Measurements from ENCODE around the gene AFAP1.

The AFAP1 gene

DNA sequence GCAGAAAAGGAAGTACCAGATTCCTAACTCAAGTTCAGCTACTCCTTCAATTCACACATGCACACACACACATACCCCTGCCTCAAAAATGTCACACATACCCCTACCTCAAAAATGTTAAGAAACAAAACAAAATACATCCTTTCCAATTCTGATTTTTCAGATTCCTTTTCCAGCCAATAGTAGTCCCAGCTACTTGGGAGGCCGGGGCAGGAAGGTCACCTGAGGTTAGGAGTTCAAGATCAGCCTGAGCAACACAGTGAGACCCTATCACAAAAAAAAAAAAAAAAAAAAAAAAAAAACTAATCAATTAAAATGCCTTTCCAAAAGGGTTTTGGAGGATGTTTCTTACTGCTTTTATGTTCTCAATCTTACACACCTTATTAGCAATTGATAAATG is 138.0 kb downstream of the AFAP1 start:
- DNase-seq = no peak

DNA sequence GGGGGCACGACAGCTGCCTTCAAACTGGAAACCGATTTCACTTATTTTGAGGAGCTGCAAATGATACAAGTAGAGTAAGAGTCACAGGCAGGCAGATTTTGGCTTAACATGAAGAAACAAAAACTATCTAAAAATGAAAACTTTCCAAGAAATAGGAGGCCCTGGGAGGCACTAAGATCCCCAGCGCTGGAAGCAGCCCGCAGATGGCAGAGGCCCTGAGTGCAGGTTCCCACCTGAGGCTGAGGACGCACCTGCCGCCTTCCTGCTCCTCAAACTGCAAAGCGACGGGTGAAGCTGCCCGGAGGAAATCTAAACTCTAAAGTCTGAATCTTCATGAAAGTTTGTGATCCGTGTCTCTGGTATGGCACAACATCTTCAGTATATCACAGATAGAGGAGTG is 138.7 kb downstream of the AFAP1 start:
- no peak for DNase-seq

DNA sequence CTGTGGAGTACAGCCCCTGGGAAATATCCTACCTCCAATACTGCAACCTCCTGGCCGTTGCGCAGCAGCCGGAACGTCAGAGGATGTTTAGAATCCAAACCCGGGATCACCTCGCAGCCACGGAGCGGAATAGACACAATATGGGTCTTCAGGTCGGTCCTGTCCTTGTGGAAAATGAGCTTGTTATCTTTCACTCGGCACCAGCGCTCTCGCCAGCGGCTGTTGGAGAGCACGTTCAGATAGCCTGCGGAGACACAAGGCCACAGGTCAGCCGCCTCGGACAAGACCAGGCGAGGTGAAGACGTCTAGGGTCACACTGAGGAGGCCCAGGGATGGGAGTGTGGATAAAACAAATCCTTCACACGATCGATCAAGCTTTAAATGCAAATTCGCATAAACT is 139.3 kb downstream of the AFAP1 start:
- DNase-seq = no peak

DNA sequence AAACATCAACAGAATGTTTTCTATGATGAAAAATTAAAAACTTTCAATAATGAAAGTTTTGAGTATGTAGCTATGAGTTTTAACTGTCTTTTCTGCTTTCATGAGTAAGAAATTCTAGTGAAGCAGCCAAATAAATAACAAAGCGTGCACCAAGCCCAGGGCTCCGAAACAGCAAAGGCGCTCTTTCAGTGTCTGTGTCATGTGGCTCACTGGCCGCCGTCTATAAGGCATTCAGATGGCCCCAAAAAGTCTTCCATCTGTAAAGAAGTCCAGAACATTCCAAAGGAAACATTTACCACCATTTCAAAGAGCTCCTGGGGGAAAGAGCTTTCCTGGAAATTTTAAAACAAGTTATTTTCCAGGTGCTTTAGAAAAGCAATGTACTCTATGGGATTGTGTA is 139.9 kb downstream of the AFAP1 start:
- DNase-seq = no peak

DNA sequence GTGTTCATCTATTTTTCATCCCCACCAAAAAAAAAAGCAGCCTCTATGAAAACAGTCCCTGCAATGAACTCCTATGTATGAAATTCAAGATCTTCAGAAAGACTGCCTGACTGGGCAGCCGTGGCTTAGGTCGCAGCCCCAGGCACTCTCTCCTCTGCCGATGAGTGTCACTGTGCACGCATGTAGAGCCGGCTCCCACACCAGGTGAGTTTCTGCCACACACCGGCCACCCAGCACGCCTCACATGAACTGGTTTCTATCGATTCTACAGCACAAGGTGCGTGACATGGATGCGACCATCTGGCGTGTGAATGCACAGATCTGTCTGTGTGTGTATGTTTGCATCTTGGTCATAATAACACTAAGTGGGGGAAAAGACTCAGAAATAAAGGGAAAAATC is 140.4 kb downstream of the AFAP1 start:
- DNase-seq = no peak

DNA sequence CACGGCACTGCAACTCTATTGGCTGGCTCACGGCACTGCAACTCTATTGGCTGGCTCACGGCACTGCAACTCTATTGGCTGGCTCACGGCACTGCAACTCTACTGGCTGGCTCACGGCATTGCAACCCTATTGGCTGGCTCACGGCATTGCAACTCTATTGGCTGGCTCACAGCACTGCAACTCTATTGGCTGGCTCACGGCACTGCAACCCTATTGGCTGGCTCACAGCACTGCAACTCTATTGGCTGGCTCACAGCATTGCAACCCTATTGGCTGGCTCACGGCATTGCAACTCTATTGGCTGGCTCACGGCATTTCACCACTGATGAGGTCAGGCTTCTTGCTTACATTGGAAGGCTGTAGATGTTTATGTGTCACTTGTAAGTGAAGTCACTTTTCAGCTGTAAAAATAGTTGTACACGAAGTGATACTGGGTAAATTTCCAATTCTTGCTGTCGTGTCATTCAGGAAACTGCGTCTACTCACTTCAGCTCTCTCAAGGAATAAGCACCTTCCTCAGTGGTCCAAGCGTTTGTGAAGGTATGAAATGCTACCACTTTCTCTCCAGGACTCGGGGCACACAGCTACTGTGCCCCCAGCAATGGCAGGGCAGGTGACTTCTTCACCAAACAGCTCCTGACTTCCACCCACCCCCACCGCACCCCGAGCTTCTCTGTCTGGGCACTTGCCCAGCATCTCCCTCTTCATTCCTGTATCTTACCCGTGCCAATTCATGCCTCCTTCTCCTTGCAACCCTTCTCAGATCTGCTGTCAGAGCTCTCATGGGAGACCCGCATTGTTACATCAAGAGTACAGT is 141.3 kb downstream of the AFAP1 start:
- no peak for DNase-seq

DNA sequence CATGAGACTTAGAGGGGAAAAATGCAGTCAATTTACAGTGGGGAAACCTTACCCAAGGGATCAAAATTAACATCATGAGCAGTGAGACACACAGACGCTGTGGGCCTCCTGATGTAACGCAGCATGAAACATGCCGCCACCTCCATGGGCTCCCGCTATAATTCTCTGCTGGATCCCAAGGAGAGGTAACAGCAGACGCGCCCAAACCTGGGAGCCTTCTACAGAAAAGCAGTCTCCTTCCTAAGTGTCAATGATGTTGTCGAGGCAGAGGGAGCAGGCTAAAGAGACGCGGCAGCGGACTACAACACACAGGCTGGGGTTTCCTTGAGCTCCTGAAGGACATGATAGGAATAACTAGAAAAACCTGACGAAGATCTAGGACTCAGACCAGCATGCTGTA is 142.3 kb downstream of the AFAP1 start:
- no peak for DNase-seq

DNA sequence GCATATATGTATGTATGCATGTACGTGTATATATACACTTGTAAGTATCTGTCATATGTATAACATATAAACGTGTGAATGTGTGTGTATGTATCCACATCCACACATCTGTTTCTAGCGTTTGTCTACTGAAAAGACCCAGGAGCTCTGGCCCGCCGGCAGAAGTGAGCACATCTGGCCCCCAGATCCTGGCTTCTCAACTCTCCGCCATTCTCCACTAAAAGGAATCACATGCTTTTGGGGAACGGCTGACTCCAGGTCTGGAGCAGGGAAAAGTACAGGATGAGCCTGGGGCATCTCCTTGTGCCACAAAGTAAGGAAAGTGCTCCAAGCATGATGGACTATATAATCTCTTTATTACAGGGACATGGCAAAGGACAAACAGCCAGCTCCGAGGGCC is 143.7 kb downstream of the AFAP1 start:
- DNase-seq = no peak

DNA sequence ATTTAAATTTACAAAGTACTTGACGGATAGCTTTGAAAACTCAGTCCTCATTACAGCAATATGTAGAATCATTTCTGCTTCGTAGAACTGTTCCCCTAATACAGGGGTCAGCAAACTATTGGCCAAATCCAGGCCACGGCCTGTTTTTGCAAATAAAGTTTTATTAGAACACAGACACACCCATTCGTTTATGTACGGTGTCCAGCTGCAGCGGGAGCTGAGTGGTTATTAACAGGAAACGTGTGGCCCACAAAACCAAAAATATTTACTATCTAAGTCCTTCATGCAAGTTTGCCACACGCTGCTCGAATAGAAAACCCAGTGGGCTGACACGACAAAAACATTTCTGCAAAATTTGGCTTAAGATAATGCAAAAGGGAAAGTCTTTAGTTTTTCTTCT is 146.5 kb downstream of the AFAP1 start:
- DNase-seq = peak; percentile 51

DNA sequence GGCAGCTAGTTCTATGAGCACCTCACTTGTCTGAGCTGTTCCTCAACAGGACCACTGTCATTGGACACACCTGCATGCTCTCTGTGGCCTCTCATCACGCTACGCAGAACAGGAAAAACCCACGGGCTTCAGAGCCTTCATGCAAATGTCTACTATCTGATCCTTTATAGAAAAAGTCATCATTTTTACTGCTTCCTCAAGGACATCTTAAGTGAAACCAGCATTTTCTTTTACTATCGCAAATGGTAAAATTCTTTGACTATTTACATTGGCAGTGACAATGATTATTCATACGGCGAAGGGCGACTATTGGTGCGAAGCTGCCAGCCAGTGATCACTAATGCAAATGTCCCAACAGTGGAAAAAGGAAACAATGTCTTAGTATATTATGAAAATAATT is 147.0 kb downstream of the AFAP1 start:
- DNase-seq = no peak

DNA sequence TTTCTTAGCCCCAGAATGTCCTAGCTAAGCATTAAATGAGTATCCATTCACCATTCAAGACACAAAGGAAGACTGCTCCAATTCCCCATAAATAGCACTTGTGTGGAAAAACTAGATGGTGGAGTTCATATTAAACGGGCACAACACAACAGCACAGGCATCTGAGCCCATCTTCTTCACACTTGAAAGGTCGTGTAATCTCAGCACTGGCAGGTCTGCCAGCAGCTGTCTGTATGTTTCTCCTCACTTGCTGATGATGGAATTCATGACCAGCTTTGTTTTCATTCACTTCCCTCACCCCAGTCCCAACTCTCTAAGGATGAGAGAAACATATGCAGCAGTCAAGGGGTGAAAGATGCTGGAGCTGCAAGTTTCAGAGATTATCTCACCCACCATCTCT is 148.7 kb downstream of the AFAP1 start:
- no peak for DNase-seq

DNA sequence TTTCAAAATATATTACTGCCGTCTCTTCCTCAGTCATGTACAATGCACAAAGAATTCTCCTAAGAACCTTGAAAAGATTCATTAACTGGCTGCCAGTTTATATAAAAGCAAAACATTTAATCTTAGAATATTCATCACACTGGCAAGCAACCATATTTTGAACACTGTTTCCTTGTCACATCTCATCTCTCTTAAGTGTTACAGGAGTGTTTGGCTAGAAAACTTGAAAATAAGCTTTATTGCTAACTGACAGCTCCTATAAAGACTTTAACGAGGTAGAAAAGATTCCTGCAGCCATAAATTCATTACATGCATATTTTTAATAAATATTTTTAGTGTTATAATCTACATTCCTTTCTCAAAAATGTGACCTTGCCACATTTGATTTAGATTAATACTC is 149.6 kb downstream of the AFAP1 start:
- DNase-seq = no peak

DNA sequence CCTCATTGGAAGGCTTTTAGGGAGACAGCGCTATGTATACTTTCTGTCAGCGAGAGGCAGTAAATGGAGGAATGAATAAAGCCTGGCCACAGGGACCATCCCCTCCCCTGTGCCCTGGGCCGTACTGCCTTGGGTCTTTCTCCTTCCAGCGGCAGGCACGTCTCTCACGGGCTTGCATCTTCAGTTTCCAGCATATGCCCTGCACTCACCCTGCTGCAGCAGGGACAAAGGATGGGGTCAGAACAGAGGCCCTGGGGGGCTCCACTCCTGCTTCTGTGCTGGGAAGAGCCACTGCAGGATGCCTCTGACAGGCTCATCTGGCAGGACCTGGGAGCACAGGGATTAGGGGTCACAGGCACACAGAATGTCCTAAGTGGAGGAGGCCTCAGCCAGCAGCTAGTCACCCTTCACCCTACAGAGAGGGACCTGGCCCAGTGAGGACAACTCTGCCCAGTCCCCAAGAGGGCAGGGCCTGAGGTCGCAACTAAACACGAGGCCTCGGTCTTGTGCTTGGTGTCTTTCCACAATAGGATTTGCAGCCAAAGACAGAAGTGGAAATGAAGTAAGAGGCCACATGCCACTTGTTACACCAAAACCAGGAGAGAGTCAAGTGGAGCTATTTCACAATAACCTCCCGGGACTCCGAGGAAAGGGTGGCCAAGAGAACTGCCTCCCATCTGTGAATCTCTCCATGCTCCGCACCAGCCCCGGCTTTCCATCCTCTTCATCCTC is 150.8 kb downstream of the AFAP1 start:
- peak; percentile 89 for DNase-seq

DNA sequence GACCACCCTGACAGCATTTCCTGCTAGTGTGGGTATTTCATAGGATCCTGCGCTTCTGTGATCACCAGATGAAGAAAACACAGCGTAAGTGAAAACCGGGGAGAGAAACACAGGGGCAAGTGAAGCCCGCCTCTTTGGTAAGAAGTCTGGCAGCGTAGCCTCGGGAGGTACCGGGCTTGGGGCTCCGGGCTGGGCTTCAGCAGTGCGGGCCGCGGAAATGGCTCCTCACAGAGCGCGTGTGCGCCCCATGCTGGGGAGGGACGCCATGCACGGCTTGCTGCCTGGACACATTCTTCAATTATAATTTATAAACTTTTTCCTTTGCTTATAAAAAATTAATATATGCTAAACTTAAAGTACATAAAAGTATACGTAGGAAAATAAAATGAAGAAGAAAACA is 151.5 kb downstream of the AFAP1 start:
- DNase-seq = no peak

DNA sequence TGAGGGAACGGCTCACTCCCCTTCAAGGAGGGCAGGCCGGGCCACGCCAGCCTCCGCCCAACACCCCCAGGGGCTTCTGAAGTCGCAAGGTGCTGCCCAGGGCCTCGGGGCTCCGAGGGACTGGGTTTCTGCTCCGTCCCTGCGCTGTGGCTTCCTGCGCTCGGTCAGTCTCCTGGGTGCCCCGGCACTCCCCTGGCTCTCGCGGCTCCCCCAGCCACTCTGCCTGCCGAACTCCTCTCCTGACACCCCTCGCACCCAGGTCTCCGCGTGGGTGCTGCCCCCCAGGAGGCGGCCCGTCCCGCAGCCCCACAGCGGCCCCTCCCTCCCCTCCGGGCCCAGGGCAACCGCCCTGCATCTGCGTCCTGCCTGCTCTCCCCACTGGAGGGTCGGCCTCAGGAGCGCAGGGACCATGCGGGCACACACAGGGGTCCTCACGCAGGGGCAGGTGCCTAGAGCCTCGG is 151.9 kb downstream of the AFAP1 start:
- no peak for DNase-seq

DNA sequence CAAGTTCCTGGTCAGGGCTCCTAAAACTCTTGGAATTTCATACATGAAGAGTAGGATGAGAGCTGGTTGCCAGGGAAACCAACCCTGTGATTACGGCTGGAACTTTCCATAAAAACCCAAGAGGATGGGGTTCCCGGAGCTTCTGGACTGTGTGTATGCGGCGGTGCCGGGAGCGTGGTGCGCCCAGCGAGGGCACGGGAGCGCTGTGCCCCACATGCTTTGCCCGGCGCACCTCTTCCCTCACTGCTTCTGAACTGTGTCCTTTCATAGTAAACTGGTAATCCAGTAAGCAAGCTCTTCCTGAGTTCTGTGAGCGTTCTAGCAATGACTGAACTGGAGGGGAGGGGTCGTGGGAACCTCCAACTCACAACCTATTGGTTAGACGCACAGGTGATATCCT is 152.6 kb downstream of the AFAP1 start:
- DNase-seq = no peak

DNA sequence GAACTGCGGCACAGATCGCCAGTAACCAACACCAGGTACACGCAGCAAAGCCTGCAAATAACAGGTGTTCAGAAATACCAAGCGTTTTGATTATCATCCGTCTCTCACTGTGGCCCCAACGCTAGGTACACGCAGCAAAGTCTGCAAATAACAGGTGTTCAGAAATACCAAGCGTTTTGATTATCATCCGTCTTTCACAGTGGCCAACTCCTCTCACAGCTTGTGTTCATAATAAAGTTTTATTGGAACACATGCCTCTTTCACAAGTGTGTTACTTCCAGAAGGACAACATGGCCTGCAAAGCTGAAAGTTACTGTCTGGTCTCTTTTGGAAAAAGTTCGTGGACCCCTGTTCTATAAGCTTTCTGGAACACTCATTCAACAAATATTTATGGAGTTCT is 153.1 kb downstream of the AFAP1 start:
- DNase-seq = no peak

DNA sequence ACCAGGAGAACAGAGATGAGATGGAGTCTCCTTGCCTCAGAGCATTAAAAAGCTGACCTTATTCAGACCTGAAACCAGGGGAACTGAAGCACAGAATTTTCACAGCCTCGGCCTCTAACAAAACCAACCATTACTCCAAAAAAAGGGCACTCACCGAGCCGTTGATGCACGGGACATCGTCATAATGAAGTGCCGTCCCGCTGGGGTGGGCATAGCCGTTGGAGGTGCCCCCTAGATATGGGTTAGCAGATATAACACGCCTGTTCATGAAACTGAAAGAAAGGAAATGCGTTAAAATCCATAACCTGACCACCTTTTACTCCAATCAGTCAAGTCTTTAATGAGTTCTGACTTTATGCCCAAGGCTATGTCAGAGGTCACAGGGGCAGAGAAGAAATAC is 153.6 kb downstream of the AFAP1 start:
- DNase-seq = no peak

DNA sequence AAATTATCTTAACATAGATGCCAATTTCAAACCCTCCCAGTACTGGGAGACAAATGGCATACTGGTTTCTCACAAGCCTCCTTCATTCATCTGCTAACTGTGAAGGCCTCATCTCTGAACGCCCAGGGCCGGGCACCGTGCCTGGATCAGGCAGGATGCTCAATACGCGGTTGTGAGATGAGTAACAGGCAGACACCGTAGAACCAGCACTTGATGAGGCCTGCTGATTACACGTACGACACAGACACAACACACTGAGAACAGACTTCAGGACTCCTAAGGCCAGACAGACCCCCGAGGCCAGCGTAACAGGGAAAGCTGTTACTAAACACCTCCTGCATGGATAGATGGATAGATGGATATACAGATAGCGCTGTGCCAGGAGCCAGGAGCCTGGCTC is 154.6 kb downstream of the AFAP1 start:
- no peak for DNase-seq

DNA sequence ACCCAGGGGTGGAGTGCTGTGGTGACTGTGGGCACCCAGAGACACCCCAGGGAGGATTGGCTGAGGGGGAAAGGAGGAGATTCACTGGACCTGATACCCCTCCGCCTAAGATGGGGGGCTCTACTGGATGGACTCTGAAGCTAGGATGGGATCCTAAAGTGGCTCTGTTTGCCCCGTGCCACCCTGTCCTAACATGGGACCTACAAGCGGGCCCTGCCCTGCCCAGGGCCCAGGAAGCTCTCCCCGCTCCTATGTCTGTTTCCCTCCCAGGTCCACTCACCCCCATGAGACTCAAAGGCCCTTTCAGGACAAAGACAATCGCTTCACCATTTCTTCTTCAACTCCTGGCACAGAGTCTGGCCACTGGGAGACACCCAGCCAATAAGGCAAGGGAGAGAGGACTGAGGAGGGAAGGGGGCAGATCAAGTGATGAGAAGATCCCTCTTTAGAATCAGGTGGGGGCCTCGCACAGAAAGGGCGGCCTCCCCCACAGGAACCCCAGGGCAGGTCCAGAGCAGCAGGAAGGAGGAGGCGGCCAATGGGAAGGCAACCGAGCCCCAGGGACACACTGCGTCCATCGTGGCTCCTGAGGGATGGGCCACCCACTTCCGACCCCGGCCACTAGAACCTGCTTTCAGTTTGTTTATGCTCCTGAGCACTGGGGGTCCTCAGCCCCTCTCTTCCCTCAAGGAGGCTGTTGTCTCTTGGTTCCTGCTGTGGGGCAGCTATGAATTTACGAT is 155.4 kb downstream of the AFAP1 start:
- DNase-seq = no peak

DNA sequence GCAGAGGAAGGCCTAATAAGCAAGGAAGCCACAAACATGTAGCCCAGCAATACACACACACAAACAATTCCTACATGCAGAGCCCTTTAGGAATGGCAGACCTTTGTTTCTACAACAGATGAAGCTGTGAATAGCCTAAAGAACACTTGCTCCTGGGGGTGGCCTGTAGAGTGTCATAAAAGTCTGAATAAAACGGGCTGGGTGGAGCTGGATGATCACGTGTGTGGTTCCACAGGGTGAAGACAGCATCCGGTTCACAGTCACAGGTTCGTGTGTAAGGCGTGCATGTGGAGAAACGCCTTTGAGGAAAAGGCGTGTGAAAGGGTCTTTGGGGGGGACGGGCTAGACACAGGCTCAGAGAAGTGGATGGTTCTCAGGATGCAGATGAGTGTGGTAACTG is 156.1 kb downstream of the AFAP1 start:
- DNase-seq = no peak

DNA sequence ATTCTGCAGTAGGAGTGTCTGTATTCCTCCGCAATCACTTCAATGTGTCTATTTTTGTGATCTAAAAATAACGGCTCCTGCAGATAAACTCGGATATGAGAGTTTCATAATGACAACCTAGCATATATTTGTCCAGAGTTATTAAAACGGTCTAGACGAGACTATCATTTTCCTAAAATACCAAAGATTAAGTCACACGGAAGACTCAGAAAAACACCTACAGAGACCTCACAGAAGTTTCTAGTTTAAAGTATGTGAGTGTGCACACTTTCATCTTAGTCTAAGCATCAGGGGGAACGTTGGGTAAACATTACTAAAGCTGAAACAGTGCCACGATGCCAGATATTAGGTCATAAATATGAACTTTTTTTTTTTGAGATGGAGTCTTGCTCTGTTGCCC is 156.9 kb downstream of the AFAP1 start:
- DNase-seq = no peak

DNA sequence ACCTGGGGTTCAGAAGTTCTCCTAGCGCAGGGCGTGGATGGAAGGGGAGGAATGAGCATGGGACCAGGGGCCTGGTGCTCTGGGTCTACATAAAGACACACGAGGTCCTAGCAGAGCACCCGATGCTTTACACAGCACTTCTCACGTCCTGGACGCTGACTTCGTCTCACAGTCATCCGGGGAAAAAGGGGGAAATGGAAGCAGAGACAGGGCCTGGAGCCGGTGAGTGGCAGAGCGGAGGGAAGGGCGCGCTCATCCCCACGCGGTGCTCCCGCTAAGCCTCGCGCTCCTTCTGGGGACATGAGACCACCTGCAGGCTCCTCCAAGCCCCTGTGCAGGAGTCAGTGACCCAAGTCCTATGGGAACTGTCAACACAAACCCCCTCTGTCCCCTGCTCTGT is 157.7 kb downstream of the AFAP1 start:
- no peak for DNase-seq

DNA sequence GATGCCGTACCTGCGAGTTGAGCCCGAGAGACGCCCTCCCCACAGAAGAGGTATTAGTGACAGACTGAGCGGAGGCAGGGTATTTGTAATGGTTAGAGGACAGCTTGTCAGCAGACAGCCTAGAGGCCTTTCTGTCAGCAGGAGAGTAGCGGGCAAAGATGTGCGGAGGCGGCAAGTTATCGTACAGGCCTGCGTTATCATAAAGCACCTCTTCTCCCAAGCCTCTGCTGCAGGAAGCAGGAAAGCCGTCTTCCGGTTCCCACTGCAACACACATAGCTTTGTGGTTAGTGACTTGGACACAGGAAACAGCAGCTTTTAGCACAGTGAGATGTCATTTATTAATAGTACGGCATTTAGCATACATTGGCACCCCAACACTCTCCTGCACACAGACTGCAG is 158.3 kb downstream of the AFAP1 start:
- peak; percentile 51 for DNase-seq
